K562 (cell line): Measurements from ENCODE around the gene MADCAM1. TPM values are rescaled to one million over a fixed set of nuclear protein-coding genes. Genes with fewer than 3 reads are reported as not detected.

ENCODE experiments used
- ATAC-seq: fragments of 200-7000 bp; cut with Tn5 transposase; 3 replicates; pipeline ENCODE4 v1.9.1; 2020; ENCODE audit warnings: moderate library complexity
- BruUV-seq: library from RNA; stranded (reverse); fragments of 400-500 nt; replicated peaks from 2 replicates; lab custom pipeline; 2021; lab: Mats Ljungman, UMichigan
- CTCF ChIA-PET: fragments of 300-600 bp; formaldehyde crosslinking; extraction: SDS; loops from one replicate; lab custom pipeline; 2021; ENCODE audit warnings: low intra/inter-chr PET ratio; lab: Yijun Ruan, JAX
- POLR2A ChIA-PET: fragments of 300-600, 350-650 bp; sonication (Branson Sonifier 250); formaldehyde crosslinking; extraction: SDS; loops from one replicate; lab custom pipeline; 2021; ENCODE audit warnings: antibody characterized with exemption, inconsistent platforms; lab: Yijun Ruan, JAX
- DNase-seq, 4 experiments: peaks; one replicate each; pipeline versions ENCODE4 v3.0.0 to v3.0.0-alpha.2; 2011 to 2018; ENCODE audit warnings: low spot score in 3 of 4, mixed read lengths in 3 of 4; ENCODE audit errors: extremely low read depth in 1 of 4
- FAIRE-seq: peaks from 2 replicates; lab custom pipeline; 2011; peaks lifted over from hg19 to GRCh38; lab: Jason Lieb, UNC
- H2AFZ ChIP-seq: 2 replicates; pipeline ENCODE4 v1.6.0; 2011; ENCODE audit warnings: low read depth, low read length, control low read depth, inconsistent platforms
- H3K27ac ChIP-seq: fragments of 200-600 bp; 3 replicates; pipeline ENCODE4 v1.8.0; 2011; ENCODE audit warnings: low read depth, mild to moderate bottlenecking, control low read depth, inconsistent platforms, low read length, moderate library complexity, mixed read lengths; ENCODE audit errors: extremely low read depth
- H3K27me3 ChIP-seq, 2 experiments: fragments of 300-600 bp in 1 of 2; 2 replicates in 1 of 2; 3 replicates in 1 of 2; pipeline versions ENCODE4 v1.6.0 to v1.8.0; 2011; ENCODE audit warnings: inconsistent platforms in 2 of 2, low read length in 2 of 2, mild to moderate bottlenecking in 1 of 2, mixed read lengths in 1 of 2, moderate library complexity in 1 of 2; ENCODE audit not compliant: control insufficient read depth in 2 of 2, insufficient read depth in 2 of 2
- H3K36me3 ChIP-seq: fragments of 300-600 bp; 3 replicates; pipeline ENCODE4 v1.8.0; 2011; ENCODE audit warnings: mild to moderate bottlenecking, low read length, inconsistent platforms; ENCODE audit not compliant: control insufficient read depth, insufficient read depth
- H3K4me1 ChIP-seq, 2 experiments: fragments of 200-600 bp in 1 of 2; replicated peaks in 1 of 2; 2 replicates in 1 of 2; 3 replicates in 1 of 2; pipeline versions ENCODE4 v1.5.1 to v1.8.0; 2011; ENCODE audit warnings: inconsistent platforms in 2 of 2, low read length in 2 of 2, mild to moderate bottlenecking in 1 of 2, mixed read lengths in 1 of 2, moderate library complexity in 1 of 2; ENCODE audit not compliant: control insufficient read depth in 2 of 2, insufficient read depth in 2 of 2
- H3K4me2 ChIP-seq: 2 replicates; pipeline ENCODE4 v1.6.1; 2011; ENCODE audit warnings: low read length, control low read depth, inconsistent platforms, mixed read lengths; ENCODE audit not compliant: insufficient read depth
- H3K4me3 ChIP-seq: fragments of 200-600 bp; sonication (generic), shearing (Covaris generic); 2 replicates; pipeline ENCODE4 v1.5.1; 2016; ENCODE audit warnings: control low read depth, inconsistent platforms
- H3K79me2 ChIP-seq: fragments of 200-600 bp; 3 replicates; pipeline ENCODE4 v1.8.0; 2011; ENCODE audit warnings: low read length, inconsistent platforms; ENCODE audit not compliant: control insufficient read depth, insufficient read depth
- H3K9ac ChIP-seq, 2 experiments: 2 replicates each; pipeline versions ENCODE4 v1.6.0 to v1.6.1; 2011; ENCODE audit warnings: low read depth in 2 of 2, low read length in 2 of 2, control low read depth in 1 of 2, inconsistent platforms in 1 of 2, mild to moderate bottlenecking in 1 of 2, mixed read lengths in 1 of 2; ENCODE audit not compliant: insufficient read depth in 1 of 2
- H3K9me1 ChIP-seq: one replicate; pipeline ENCODE4 v1.6.0; 2011; ENCODE audit warnings: inconsistent platforms, mild to moderate bottlenecking, low read length, moderate library complexity; ENCODE audit not compliant: control insufficient read depth, insufficient read depth
- H3K9me3 ChIP-seq: replicated peaks from 2 replicates; pipeline ENCODE4 v1.5.1; 2011; ENCODE audit warnings: low read depth, low read length, inconsistent platforms; ENCODE audit not compliant: control insufficient read depth, insufficient read depth
- H4K20me1 ChIP-seq: replicated peaks from 2 replicates; pipeline ENCODE4 v1.6.1; 2011; ENCODE audit warnings: low read length, inconsistent platforms, mixed read lengths; ENCODE audit not compliant: control insufficient read depth, insufficient read depth
- ATF3 ChIP-seq, 2 experiments: fragments of 450-650 bp in 1 of 2; sonication (generic) in 1 of 2; formaldehyde crosslinking in 1 of 2; IDR thresholded peaks in 1 of 2; conservative IDR thresholded peaks in 1 of 2; 2 replicates each; pipeline versions ENCODE4 v1.6.1 to v1.8.1; 2016 to 2023; ENCODE audit warnings: mild to moderate bottlenecking in 2 of 2, moderate library complexity in 2 of 2, inconsistent platforms in 1 of 2, missing genetic modification reagents in 1 of 2
- CEBPB ChIP-seq: fragments of 450-650 bp; IDR thresholded peaks from 2 replicates; pipeline ENCODE4 v1.6.1; 2016; ENCODE audit warnings: missing genetic modification characterization, missing compliant biosample characterization
- JUN ChIP-seq, 2 experiments: sonication (generic) in 1 of 2; formaldehyde crosslinking in 1 of 2; IDR thresholded peaks; 2 replicates each; pipeline versions ENCODE4 v1.6.1 to v1.8.0; 2012 to 2022; ENCODE audit warnings: borderline replicate concordance in 2 of 2, mild to moderate bottlenecking in 2 of 2, improper control_type of control experiment in 1 of 2, low read depth in 1 of 2, low read length in 1 of 2, missing genetic modification reagents in 1 of 2
- MTA3 ChIP-seq: fragments of 450-650 bp; formaldehyde crosslinking; IDR thresholded peaks from 2 replicates; pipeline ENCODE4 v1.6.1; 2017; ENCODE audit warnings: mild to moderate bottlenecking, borderline replicate concordance
- ZBTB7A ChIP-seq: IDR thresholded peaks from 2 replicates; pipeline ENCODE4 v1.6.1; 2011; ENCODE audit warnings: low read depth, mild to moderate bottlenecking, low read length, moderate library complexity, borderline replicate concordance; ENCODE audit not compliant: control insufficient read depth
- ZNF239 ChIP-seq: fragments of 250-450 bp; sonication (Bioruptor Pico); IDR thresholded peaks from 2 replicates; pipeline ENCODE4 v1.4.0; 2020; ENCODE audit warnings: mild to moderate bottlenecking
- ZNF584 ChIP-seq: fragments of 200-800 bp; sonication (Bioruptor generic); IDR thresholded peaks from 2 replicates; pipeline ENCODE4 v1.6.1; 2016; ENCODE audit warnings: low read depth, mild to moderate bottlenecking, missing genetic modification characterization, missing compliant biosample characterization
- WGBS: fragments of 100-300 bp; shearing (Covaris generic); methylation state at CpG from one replicate; pipeline ENCODE4 v1.1.6; 2016; ENCODE audit warnings: low coverage, mixed read lengths; ENCODE audit not compliant: insufficient coverage; ENCODE audit errors: missing lambda C conversion rate; 5-methylcytosine and 5-hydroxymethylcytosine counted together
- in situ Hi-C: fragments of 300-500 bp; cut with MboI; formaldehyde crosslinking; loops from 4 replicates; pipeline ENCODE4 v1.15.0; 2018; ENCODE audit warnings: inconsistent platforms, mixed read lengths
- intact Hi-C: fragments of 100-400 bp; cut with micrococcal nuclease; formaldehyde crosslinking; loops from 2 replicates; pipeline ENCODE4 v1.14.2; 2022
- polyA plus RNA-seq, 8 experiments: library from polyadenylated mRNA; depleted of rRNA in 4 of 8; stranded (reverse) in 5 of 8; unstranded in 3 of 8; fragments of >200 nt; fragmentation: Nextera tagmentation in 2 of 8; fragmentation: Illumina TruSeq in 1 of 8; extraction: Ambion mirVana in 2 of 8; extraction: Trizol in 1 of 8; gene quantifications; 2 replicates each; pipeline versions ENCODE4 v1.2.1 to v1.2.3, GENCODE V29; 2011 to 2014; ENCODE audit warnings: inconsistent platforms in 1 of 8, missing spikeins in 1 of 8
- total RNA-seq, 7 experiments: library from RNA; depleted of rRNA in 6 of 7; stranded (reverse); fragments of >200 nt in 6 of 7; fragmentation: Illumina TruSeq in 2 of 7; extraction: Trizol in 2 of 7; gene quantifications; 2 replicates each; pipeline versions ENCODE4 v1.2.1 to v1.2.3, GENCODE V29; 2011 to 2021; ENCODE audit warnings: low replicate concordance in 1 of 7
- TF ChIP-seq, protein P1 (sequence below): fragments of 250-450 bp; sonication (Bioruptor Pico); IDR thresholded peaks from 2 replicates; pipeline ENCODE4 v1.8.0; 2022; ENCODE audit warnings: inconsistent platforms

Gene MADCAM1
- total and polyA plus RNA-seq, 9 of the 15 experiments (the other 6 are each of a cell fraction or from before 2014, with no cell fraction given): 0.09 to 0.36 (median 0.09) TPM; not detected in 6

GRCh38 chr19:524062-524674, 27.9 kb downstream of the MADCAM1 start:
- CTCF ChIA-PET: no interaction called here
- peak overlapping the region in 1 of 2 experiments; percentile 28; a peak in 2 of 4 replicates for H3K9ac ChIP-seq

DNA sequence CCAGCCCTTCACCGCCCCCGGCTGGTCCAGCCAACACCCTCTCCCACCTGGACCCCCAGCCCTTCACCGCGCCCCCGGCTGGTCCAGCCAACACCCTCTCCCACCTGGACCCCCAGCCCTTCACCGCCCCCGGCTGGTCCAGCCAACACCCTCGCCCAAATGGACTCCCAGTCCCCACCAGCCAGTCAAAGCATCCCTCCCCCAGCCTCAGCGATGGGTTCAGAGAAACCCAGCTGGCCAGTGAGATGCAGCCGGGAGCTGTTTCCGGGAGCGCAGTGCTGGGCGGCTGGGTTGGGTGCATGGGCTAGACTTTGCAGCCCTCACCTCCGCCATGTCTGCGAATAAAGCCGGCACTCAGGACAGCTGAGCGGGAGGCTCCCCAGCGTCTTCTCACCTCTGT, 28.7 kb downstream of the MADCAM1 start:
- Histone ChIP-seq H3K36me3 (no peaks in the 10 kb centered on the region), H3K79me2 (no peaks in the 10 kb centered on the region), H4K20me1 (no peaks in the 10 kb centered on the region), H3K9me1 (no peaks in the 10 kb centered on the region), H3K9ac (peak overlapping the region in 1 of 2 experiments; percentile 68; a peak in 2 of 4 replicates), H3K27ac (no peak overlapping the region), H3K4me2 (no peak overlapping the region), H3K4me1 (peaks cover 0 to 48% of the 10 kb centered on the region in 2 experiments; a peak in 3 of 5 replicates), H3K27me3 (no peaks in the 10 kb centered on the region), H3K9me3 (0 out of 2 replicates have a peak, but pooled peaks cover 2% of the 10 kb centered on the region), H3K4me3 (no peak overlapping the region), H2AFZ (peak overlapping the region; percentile 29; the same call in 1 of the 2 replicates)
- peak; percentile 46 for FAIRE-seq
- ChIA-PET POLR2A (interaction anchor here (1.2 kb wide), 1 partner anchor 14 kb away, joined by 6 read pairs; no protein-coding TSS in a partner anchor), CTCF (no interaction called here)
- 37% methylated on average over 15 of the region's 18 CpGs for WGBS
- DNase-seq: peak in 1 of 4 experiments; percentile 12
- no TSS peak for BruUV-seq
- intact Hi-C loops: no loop called here
- ATAC-seq: peak; percentile 55
- TF ChIP-seq CEBPB: no peak
- peak; percentile 66; the same call in 1 of the 2 replicates for TF ChIP-seq ZBTB7A
- TF ChIP-seq ZNF239: no peak
- TF ChIP-seq, protein P1, sequence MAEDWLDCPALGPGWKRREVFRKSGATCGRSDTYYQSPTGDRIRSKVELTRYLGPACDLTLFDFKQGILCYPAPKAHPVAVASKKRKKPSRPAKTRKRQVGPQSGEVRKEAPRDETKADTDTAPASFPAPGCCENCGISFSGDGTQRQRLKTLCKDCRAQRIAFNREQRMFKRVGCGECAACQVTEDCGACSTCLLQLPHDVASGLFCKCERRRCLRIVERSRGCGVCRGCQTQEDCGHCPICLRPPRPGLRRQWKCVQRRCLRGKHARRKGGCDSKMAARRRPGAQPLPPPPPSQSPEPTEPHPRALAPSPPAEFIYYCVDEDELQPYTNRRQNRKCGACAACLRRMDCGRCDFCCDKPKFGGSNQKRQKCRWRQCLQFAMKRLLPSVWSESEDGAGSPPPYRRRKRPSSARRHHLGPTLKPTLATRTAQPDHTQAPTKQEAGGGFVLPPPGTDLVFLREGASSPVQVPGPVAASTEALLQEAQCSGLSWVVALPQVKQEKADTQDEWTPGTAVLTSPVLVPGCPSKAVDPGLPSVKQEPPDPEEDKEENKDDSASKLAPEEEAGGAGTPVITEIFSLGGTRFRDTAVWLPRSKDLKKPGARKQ (CRISPR knock-in tag): no peak
- TF ChIP-seq ATF3 (IDR thresholded peaks at IDR 0.05): no peak
- TF ChIP-seq ATF3 (CRISPR knock-in tag; conservative IDR thresholded peaks at IDR 0.05): no peak
- TF ChIP-seq JUN (IDR thresholded peaks at IDR 0.05; ENCODE audit: borderline replicate concordance, low read depth, low read length): no peak
- TF ChIP-seq JUN (CRISPR knock-in tag; IDR thresholded peaks at IDR 0.05; ENCODE audit: borderline replicate concordance): no peak
- in situ Hi-C loops: no loop called here

More at GRCh38 chr19:524062-524674, 27.9 kb downstream of the MADCAM1 start:
- Histone ChIP-seq H3K4me1 (peaks cover 0 to 49% of the 10 kb centered on the region in 2 experiments; a peak in 3 of 5 replicates), H4K20me1 (no peaks in the 10 kb centered on the region), H3K9me1 (no peaks in the 10 kb centered on the region), H3K9me3 (0 out of 2 replicates have a peak, but pooled peaks cover 2% of the 10 kb centered on the region), H3K27ac (no peak overlapping the region), H3K27me3 (no peaks in the 10 kb centered on the region), H3K36me3 (no peaks in the 10 kb centered on the region), H3K79me2 (no peaks in the 10 kb centered on the region), H3K4me2 (no peak overlapping the region), H2AFZ (no peak overlapping the region), H3K4me3 (no peak overlapping the region)
- TF ChIP-seq MTA3 (0 out of 2 replicates have a peak, but pooled peaks have one; percentile 17), ZNF584 (no peak)
- BruUV-seq: no TSS peak
- POLR2A ChIA-PET: interaction anchor here (0.6 kb wide), 2 partner anchors 16 to 74 kb away, joined by 4 read pairs; no protein-coding TSS in a partner anchor
- DNase-seq (no peak), FAIRE-seq (no peak), ATAC-seq (peak; percentile 52)
- intact Hi-C loops: no loop called here
- in situ Hi-C loops: no loop called here
- WGBS: 43% methylated on average over 21 of the region's 29 CpGs
